HL-60 (cell line): ENCODE data around the gene PLCB1.

Experiments
- CTCF ChIP-seq: IDR thresholded peaks from one replicate; pipeline ENCODE4 v1.5.1; 2011; ENCODE audit warnings: low read length, control low read depth, inconsistent platforms; ENCODE audit not compliant: insufficient read depth
- GABPA ChIP-seq: IDR thresholded peaks from 2 replicates; pipeline ENCODE4 v1.6.1; 2012; ENCODE audit warnings: low read depth
- POLR2AphosphoS5 ChIP-seq: IDR thresholded peaks from 2 replicates; pipeline ENCODE4 v1.6.1; 2012; ENCODE audit warnings: low read depth

- no peak for TF ChIP-seq POLR2AphosphoS5
- TF ChIP-seq CTCF = no peak
- no peak for TF ChIP-seq GABPA
Measured at GRCh38 chr20:8498571-8498970, 366.5 kb downstream of the PLCB1 start.
